ENCODE measurements around the gene TRAPPC1. TPM values are rescaled to one million over a fixed set of nuclear protein-coding genes. Genes with fewer than 3 reads are reported as not detected.
"Not testable (repeated sequence)": the region's sequence is repeated elsewhere in the genome, so short reads cannot be mapped to it uniquely, and the experiment has no call there.

Gene TRAPPC1, protein sequence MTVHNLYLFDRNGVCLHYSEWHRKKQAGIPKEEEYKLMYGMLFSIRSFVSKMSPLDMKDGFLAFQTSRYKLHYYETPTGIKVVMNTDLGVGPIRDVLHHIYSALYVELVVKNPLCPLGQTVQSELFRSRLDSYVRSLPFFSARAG
- 31.1 and 35.0 TPM in 2 replicates for polyA plus RNA-seq (2014; cell fraction: cytosol; rRNA removed)
- 18.6 and 59.7 TPM in 2 replicates for polyA plus RNA-seq (2014; cell fraction: nucleus; rRNA removed)

GRCh38 chr17:7931709-7932482, at the start of gene TRAPPC1, which contains the start of gene CNTROB:
Gene TRAPPC1, minus strand, starts transcription at chr17:7931946. Its CDS starts 117 bp downstream, at chr17:7931829.
Gene CNTROB, plus strand, starts transcription at chr17:7932206. Its CDS starts 874 bp downstream, at chr17:7933080.
- DNase-seq (ENCODE audit: low spot score), result peak; percentile 99

DNA sequence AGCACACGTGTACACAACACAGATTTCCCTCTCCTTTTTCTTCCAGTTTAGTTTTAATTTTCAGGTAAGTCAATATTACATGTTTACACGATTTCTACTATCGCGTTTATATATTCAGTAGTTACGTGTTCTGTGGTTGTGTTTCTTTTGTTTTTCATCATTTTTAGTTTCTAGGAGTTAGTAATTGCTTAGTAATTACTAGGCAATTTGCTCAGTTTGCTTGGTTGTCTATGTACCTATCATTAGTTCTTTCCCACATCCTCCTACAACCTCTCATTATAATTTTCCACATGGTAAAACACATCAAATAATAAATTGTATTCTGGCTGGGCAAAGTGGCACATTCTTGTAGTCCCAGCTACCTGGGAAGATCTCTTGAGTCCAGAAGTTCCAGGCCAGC, 46.1 kb upstream of the TRAPPC1 start:
- DNase-seq (ENCODE audit: low spot score), result no peak

- DNase-seq (ENCODE audit: low spot score), result no peak
Measured at GRCh38 chr17:7977039-7977438, 45.3 kb upstream of the TRAPPC1 start.

- no peak for DNase-seq (ENCODE audit: low spot score)
Measured at GRCh38 chr17:7974638-7975131, 42.9 kb upstream of the TRAPPC1 start.

DNA sequence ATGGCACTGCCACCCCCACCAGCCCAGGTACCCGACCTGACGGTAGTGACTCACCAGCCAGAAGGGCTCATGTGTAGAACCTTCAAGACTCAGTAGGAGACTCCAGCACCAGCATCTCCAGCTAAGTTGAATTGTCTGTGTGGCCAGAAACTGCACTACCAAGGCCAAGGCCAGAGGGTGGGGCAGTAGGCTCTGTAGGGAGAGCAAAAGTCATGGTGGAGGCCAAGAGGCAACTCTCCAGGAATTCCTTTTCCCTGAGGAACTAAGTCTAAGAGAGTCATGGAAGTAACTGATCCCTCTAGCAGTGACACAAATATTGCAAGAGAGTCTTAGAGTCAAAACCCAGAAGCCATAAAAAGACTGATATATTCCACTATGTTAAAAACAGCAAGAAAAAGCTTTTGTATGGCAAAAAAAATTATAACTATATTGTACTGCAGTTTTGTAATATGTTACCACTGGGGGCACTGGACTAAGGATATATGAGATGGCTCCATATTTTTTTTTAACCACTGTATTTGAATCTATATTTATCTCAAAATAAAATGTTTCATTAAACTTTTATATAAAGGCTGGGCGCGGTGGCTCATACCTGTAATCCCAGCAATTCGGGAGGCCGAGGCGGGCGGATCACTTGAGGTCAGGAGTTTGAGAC, 40.5 kb upstream of the TRAPPC1 start:
- DNase-seq (ENCODE audit: low spot score), result no peak

DNA sequence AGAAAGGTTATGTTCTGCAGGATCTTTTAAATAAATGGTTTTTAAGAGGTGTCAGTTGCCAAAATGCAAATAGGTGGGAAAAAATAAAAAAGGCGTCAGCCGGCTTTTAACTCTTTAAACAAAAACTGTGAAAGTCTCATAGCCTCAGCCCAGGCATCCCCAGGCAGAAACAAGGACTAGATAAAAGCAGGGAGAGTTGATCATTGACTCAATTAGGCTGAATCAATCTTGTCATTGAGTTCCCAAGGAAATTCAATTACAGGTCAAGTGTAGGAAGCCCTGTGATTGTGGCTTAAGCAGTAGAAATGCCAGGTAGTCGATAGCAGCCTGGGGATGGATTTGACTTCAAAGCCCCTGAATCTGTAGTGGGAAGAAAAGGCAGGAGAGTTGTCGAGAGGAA, 39.9 kb upstream of the TRAPPC1 start:
- no peak for DNase-seq (ENCODE audit: low spot score)

DNA sequence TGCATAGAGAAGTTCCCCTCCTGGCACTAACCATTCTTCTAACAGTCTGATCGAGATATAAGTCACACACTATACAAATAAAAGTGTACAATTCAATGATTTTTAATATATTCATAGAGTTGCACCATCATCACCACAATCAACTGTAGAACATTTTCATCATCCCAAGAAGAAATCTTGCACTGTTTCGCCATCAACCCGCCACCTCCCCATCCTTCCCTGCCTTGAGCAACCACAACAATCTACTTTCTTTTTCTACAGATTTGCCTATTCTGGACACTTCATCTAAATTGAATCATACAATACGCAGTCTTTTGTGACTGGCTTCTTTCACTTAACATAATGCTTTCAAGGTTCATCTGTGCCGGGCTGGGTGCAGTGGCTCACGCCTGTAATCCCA, 37.7 kb upstream of the TRAPPC1 start:
- no peak for DNase-seq (ENCODE audit: low spot score)

- no peak for DNase-seq (ENCODE audit: low spot score)
Measured at GRCh38 chr17:7967751-7968150, 36.0 kb upstream of the TRAPPC1 start.

GRCh38 chr17:7961421-7961820, 29.7 kb upstream of the TRAPPC1 start:
- no peak for DNase-seq (ENCODE audit: low spot score)

GRCh38 chr17:7959503-7960253, 27.9 kb upstream of the TRAPPC1 start:
- DNase-seq (ENCODE audit: low spot score), result no peak

DNA sequence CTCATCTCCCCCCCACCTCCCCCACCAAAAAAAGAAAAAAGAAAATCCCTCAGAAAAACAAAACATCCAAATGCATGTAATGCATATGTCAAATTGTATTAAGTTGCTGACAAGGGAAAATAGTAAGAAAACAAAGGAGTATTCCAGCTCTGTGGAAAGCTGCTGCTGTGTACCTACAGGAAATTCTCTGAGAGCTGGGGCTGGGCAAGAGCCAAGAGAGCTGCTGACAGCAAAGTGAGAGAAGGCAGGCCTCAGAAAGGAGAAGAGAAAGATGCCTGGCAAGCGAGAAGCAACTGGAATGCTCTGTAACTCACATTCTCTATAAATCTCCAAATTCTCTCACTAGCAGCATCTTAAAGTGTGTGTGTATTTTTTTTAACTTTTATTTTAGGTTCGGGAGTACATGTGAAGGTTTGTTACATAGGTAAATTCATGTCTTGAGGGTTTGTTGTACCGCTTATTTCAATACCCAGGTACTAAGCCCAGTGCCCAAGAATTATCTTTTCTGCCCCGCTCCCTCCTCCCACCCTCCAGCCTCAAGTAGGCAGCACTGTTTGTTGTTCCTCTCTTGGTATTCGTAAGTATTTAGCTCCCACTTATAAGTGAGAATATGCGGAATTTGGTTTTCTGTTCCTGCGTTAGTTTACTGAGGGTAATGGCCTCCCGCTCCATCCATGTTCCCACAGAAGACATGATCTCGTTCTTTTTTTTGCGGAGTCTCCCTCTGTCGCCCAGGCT, 24.7 kb upstream of the TRAPPC1 start:
- DNase-seq (ENCODE audit: low spot score), result peak; percentile 42

DNA sequence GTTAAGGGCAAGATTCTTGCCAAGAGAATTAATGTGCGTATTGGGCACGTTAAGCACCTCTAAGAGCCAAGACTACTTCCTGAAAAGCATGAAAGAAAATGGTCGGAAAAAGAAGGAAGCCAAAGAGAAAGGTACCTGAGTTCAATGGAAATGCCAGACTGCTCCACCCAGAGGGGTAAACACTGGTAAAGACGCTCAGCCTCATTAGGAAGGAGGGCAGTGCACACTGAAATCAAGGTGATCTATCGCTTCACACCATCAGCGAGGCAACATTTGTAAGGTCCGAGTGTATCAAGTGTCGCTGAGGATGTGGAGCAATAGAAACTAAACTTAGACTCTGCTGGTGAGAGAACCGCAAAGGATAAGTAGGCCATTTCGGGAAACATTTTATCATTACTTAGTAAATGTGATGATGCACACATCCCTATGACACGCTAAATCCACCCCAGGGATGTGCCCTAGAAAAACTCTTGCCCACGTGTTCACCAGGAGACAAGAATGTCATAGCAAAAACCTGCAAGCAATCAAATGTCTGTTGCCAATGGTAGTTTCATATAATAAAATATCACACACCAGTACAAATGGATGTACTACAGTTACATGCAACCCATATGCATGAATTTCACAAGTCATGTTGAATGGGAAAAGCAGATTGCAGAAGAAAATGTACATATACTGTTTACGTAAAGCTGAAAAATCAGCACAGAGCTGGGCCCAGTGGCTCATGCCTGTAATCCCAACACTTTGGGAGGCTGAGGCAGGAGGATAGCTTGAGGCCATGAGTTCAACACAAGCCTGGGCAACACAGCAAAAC, 23.9 kb upstream of the TRAPPC1 start:
- DNase-seq (ENCODE audit: low spot score), result no peak

- DNase-seq (ENCODE audit: low spot score), result not testable (repeated sequence)
Measured at GRCh38 chr17:7953266-7953665, 21.5 kb upstream of the TRAPPC1 start.

DNA sequence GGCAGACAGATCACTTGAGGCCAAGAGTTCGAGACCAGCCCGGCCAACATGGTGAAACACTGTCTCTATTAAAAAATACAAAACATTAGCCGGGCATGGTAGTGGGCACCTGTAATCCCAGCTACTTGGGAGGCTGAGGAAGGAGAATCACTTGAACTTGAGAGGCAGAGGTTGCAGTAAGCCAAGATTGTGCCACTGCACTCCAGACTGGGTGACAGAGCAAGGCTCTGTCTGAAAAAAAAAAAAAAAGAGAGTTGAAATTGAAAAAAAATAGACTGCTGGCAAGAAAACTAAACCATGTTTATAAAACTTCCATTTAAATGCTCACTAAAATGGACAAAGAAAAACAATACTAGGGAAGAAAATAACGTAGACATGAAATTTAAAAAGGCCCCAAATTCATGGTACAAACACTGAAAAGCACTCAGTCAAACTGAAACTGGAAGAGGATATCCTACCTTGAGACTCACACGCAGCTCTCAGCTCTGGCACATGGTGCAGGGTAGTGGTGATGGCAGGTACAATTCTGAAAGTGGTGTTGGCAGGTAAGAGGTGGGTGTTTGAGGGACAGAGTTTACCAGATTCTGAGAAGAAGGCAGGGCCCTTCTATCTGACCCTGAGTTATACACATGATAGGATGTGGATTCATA, 19.5 kb upstream of the TRAPPC1 start:
- no peak for DNase-seq (ENCODE audit: low spot score)

- no peak for DNase-seq (ENCODE audit: low spot score)
Measured at GRCh38 chr17:7950578-7950977, 18.8 kb upstream of the TRAPPC1 start.

GRCh38 chr17:7947651-7948050, 15.9 kb upstream of the TRAPPC1 start:
- no peak for DNase-seq (ENCODE audit: low spot score)

- DNase-seq (ENCODE audit: low spot score), result no peak
Measured at GRCh38 chr17:7946441-7946840, 14.7 kb upstream of the TRAPPC1 start.

GRCh38 chr17:7945651-7946050, 13.9 kb upstream of the TRAPPC1 start:
- DNase-seq (ENCODE audit: low spot score), result no peak

DNA sequence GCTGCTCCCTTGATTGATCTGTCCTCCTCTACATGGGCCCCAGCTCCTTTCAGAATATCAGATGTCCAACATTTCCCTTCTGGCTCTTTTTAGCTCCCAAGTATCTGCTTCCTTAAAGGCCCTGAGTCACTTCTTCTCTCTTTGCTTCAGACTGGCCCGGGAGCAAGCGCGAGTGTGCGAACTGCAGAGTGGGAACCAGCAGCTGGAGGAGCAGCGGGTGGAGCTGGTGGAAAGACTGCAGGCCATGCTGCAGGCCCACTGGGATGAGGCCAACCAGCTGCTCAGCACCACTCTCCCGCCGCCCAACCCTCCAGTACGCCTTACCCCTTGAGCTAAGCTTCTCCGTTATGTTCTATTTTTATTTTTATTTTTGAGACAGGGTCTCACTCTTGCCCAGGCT, 12.6 kb upstream of the TRAPPC1 start:
- no peak for DNase-seq (ENCODE audit: low spot score)

- DNase-seq (ENCODE audit: low spot score), result no peak
Measured at GRCh38 chr17:7943291-7943690, 11.5 kb upstream of the TRAPPC1 start.

Data from SK-N-DZ (cell line).